Esophagus squamous epithelium (tissue), 4 donors: ENCODE results near the gene ADAMTSL1.

Experiments used
- POLR2A ChIP-seq, 4 donors: fragments of 450-650 bp; IDR thresholded peaks; one replicate each; pipeline ENCODE4 v1.6.1; 2017; ENCODE audit warnings: antibody characterized with exemption in 4 of 4, mild to moderate bottlenecking in 4 of 4, moderate library complexity in 3 of 4
- TF ChIP-seq, protein P1 (sequence below), 6 experiments: fragments of 450-650 bp in 4 of 6; fragments of 200-600 bp in 2 of 6; sonication (generic) in 2 of 6; IDR thresholded peaks; one replicate each; pipeline ENCODE4 v1.5.1; 2016 to 2019; ENCODE audit warnings: antibody characterized with exemption in 6 of 6, mild to moderate bottlenecking in 4 of 6, moderate library complexity in 4 of 6

DNA sequence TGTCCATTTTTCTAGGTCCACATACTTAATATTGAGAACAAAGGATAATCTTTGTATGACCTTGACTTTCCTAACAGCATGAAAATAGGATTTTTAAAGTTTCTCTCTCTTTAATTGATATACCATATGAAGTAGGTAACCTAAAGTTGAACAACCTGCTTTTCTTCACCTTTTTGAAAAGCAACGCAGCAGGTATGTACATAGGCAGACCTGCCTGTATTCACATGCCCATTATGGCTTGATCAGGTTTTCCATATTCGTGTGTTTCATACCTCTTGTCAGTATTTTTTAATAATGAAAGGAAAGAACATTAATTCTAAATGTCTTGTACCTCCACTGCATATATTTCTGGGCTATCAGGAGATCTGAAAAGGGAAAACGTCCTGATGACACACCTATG is 1.5 kb upstream of the ADAMTSL1 start:
- TF ChIP-seq, protein P1, sequence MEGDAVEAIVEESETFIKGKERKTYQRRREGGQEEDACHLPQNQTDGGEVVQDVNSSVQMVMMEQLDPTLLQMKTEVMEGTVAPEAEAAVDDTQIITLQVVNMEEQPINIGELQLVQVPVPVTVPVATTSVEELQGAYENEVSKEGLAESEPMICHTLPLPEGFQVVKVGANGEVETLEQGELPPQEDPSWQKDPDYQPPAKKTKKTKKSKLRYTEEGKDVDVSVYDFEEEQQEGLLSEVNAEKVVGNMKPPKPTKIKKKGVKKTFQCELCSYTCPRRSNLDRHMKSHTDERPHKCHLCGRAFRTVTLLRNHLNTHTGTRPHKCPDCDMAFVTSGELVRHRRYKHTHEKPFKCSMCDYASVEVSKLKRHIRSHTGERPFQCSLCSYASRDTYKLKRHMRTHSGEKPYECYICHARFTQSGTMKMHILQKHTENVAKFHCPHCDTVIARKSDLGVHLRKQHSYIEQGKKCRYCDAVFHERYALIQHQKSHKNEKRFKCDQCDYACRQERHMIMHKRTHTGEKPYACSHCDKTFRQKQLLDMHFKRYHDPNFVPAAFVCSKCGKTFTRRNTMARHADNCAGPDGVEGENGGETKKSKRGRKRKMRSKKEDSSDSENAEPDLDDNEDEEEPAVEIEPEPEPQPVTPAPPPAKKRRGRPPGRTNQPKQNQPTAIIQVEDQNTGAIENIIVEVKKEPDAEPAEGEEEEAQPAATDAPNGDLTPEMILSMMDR (IDR thresholded peaks at IDR 0.05): no peak
- TF ChIP-seq POLR2A (IDR thresholded peaks at IDR 0.05): no peak
